PC-9 (cell line): ENCODE results near the gene SMC4.

Source experiments
- EZH2 ChIP-seq: fragments of 200-600 bp; sonication (generic); IDR thresholded peaks from 2 replicates; pipeline ENCODE4 v1.8.0; 2017; ENCODE audit warnings: antibody characterized with exemption, low read depth
- TF ChIP-seq, protein P1 (sequence below): fragments of 200-600 bp; sonication (generic); conservative IDR thresholded peaks from 2 replicates; pipeline ENCODE4 v1.6.1; 2017; ENCODE audit warnings: mixed run types, antibody characterized with exemption, mild to moderate bottlenecking, moderate library complexity

DNA sequence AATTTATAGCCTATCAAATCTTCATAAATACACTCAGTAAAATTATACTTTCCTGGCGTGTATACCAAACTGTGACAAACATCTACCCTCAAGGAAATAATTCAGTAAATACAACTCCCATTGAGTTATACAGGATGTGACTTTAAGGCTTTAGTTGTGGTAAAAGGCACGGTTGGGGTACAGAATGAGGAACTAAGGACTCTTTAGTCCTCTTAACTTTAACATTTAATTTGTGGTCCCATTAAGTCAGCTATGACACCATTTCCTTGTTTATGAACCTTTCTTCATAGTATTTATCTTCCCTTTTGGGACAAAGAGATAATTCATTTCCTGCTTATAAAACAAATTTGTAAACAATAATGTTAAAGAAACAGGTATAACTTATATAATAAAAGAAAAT is 30.6 kb upstream of the SMC4 start:
- TF ChIP-seq, protein P1, sequence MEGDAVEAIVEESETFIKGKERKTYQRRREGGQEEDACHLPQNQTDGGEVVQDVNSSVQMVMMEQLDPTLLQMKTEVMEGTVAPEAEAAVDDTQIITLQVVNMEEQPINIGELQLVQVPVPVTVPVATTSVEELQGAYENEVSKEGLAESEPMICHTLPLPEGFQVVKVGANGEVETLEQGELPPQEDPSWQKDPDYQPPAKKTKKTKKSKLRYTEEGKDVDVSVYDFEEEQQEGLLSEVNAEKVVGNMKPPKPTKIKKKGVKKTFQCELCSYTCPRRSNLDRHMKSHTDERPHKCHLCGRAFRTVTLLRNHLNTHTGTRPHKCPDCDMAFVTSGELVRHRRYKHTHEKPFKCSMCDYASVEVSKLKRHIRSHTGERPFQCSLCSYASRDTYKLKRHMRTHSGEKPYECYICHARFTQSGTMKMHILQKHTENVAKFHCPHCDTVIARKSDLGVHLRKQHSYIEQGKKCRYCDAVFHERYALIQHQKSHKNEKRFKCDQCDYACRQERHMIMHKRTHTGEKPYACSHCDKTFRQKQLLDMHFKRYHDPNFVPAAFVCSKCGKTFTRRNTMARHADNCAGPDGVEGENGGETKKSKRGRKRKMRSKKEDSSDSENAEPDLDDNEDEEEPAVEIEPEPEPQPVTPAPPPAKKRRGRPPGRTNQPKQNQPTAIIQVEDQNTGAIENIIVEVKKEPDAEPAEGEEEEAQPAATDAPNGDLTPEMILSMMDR: no peak
- no peak for TF ChIP-seq EZH2
